ENCODE measurements around the gene PRCP.

Gene PRCP

DNA sequence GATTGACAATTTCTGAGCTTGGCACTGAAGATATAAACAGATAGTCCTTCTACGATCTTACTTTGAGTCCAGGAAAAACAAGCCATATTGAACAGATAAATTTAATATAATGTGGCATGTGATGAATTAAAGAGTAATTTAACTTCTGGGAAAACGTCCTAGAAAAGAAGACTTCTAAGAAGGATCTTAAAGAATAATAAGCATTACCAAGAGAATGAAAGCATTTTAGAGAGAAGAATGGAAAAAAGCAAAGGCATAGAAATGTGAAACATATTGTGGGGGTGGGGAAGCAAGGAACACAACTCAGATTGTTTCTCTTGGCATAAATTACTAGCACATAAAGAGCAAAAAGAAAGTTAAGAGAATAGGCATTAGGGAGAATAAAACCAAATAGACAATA, 6.7 kb upstream of the PRCP start:
- DNase-seq = no peak

DNA sequence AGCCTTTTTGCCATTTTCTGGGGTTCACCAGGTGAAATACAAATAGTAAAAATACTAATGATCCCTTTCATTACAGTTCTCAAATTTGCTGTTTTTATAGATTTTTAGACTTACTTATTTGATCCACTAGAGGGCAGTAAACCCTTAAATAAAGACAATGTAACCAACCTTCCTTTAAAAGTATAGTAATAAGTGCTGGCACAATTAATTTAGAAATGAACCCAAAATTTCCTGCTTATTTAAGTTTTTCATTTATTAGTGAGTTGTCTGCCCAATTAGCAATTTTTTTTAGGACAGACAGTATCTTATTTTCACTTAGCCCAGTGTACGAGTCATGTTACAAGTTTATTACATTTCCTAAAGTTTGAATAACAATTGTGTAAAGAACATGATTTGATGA, 6.0 kb upstream of the PRCP start:
- DNase-seq = peak; percentile 87

DNA sequence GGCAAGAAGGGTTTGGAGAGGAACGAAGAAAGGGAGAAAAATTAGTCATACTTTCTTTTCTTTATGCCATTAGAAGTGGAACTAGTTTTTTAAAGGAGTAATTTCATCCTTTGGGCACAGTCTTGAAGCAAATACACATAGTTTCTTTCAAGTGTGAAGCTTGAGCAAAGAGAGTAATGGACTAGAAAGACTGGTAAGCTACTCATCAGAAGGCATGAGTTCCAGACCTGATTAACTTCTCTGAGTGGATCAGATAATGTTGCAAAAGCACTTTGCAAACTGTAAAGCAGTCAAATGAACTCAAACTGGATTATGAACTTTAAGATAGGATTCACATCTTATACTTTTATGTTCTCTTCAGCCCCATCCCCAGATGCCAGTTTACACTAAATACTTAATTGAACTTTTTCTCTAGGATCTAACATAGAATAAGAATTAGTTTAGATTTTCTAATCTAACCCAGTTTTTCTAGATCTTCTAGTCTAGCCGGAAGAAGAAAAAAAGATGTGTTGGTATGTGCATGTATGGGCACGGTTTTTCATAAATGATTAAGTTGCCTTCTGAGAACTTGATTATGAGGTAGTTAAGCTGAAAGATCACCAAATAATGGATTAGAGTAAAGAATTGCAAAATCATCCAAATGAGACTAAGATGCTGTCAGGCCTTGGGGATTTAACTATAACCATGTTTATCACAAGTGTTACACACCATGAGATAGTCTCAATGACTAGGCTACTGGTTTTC, 3.8 kb upstream of the PRCP start:
- DNase-seq = peak; percentile 52

DNA sequence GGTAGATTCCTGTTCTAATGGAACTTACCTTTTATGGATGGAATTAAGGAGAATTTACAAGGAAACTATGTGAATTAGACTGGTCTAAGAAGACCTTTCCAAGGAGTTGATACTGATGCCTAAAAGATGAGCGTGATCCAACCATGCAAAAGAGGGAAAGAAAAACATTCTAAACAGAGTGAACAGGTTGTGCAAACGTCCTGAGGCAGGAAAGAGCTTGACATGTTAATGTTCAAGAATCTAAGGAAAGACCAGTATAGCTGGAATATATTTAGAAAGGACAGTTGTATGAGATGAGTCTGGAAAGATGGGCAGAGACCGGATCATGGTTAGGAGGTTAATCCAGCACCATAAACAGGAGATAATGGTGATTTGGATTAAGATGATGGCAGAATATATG, 2.6 kb upstream of the PRCP start:
- no peak for DNase-seq

DNA sequence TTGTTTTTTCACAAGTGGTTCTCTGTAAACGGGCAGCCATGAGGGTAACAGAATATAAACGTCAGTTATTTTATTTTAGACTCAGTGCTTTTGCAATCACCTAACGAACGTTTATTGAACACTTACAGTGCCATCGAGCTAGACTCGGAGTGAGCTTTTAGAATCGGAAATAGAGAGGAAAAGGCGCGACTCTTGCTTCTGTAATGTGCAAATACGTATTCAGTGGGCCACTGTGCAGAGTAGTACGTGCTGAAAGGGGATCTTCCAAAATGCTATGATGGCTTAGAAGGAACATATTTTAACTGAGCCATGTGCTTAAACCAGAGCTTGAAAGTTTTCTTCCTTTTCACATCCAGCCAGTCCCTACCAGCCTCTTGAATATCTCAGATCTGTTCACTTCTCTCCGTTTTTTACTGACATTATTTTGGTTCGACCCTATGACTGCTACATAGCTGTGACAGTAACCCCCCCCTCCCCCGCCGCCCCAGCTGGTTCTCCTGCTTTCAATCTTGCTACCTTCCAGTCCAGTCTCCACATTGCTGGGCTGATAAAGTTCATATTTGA, 1.8 kb upstream of the PRCP start:
- DNase-seq = peak; percentile 70

DNA sequence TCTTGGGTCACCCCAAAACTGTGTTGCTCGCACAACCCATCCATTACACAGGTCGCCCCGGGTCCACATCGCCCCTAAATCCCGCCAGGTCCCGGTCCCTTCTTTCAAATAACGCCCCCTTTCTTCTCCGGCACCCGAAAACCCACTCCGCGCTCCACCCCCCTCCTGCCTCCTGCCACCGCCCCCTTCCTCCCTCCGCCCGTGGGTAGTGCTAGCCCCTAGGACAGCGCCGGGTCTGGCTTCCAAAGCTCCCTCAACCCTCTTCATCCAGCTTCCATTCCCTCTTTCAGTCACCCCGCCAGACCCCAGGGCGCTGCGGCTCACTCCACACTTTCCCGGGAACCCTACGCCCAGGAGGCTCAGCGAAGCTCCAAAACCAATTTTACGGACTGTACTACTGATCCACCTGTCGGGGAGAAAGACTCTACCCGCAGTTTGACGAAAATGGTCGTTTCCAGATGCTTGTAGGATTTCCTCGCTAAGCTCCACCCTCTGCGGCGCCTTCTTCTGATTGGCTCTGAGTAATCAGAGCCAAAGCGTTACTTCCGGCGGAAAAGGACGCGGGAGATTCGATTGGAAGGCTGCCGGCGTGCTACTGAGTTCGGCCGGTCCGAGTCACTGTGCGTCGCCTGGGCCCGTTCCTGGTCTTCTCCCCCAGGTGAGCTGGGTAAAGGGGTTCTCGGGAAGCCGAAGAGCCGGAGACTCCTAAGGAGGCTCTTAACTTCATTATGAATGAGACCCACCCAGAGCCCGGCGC, 1.1 kb upstream of the PRCP start, which contains the start of gene DDIAS:
Gene DDIAS, plus strand, starts transcription at position 572 of the 757 bp plus-strand sequence. CDS start 13,003 bp downstream, outside the sequence.
- peak; percentile 100 for DNase-seq

DNA sequence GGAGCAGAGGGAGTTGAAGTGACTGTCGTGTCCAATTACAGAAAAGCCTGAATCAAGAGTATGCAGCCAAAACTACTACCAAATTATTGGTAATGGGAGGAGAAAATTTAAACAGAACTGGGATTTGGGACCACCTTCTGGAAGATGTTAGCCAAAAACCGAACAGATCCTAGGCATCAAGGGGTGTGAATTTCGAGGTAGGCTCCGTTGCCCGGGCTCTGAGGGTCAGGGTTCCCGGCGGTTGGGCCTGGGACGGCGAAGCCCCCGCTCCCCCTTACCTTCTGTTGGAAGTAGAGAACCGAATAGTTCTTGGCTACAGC, 313 bp downstream of the PRCP start:
- no peak for DNase-seq

DNA sequence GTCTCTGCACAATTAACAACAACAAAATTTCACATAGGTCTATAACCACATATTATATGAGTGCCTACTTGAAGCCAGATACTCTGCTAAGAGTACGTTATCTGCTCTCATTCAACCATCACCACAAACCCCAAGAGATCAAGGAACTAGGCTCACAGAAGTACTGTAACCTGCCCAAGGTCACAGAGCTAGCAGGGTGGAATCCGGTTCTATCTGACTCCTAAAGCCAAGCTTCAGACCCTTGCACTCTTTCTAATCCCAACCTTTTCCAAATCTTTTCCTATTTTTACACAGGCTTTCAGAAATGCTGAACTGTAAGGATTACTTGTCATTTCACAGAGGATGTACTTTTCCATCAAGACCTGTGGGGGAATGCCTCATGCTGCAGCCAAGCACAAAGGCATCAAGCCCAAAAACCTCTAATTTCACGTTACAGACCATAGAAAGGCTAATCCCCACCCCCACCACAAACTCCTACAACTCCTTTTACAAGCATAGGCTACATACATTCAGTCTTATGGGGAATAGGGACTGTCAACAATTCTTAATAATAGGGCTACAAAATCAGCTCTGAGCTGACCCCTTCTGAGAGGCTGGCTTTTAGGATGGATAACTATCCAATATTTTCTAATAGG, 927 bp downstream of the PRCP start:
- DNase-seq = peak; percentile 92

DNA sequence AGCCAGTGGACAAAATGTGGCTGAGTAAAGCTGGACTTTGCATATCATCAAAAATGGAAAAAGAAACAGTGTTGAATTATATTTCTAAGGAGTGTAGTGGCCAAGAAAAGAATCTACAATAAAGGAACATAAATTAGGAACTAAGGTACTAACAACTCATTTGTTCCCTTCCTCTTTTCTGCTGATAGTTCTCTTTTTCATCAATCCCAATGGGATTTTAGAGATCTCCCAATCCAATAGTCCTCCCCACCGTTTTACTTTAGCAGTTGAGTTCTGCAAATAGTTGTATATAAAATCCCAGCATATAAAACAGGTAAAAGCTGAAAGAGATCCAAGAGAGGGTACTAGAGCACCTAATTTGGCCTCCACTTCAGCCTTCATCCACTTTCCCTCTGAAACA, 2.0 kb downstream of the PRCP start:
- DNase-seq = peak; percentile 52

DNA sequence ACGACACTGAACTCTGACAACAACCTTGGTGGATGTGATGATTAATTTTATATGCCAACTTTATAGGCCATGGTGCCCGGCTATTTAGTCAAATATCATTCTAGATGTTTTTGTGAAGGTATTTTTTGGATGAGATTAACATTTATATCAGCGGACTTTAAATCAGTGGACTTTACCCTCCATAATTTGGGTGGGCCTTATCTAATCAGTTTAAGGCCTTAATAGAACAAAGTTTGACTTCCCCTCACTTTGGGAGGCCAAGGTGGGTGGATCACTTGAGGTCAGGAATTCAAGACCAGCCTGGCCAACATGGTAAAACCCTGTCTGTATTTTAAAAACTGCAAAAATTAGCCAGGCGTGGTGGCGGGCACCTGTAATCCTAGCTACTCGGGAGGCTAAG, 4.0 kb downstream of the PRCP start:
- no peak for DNase-seq

DNA sequence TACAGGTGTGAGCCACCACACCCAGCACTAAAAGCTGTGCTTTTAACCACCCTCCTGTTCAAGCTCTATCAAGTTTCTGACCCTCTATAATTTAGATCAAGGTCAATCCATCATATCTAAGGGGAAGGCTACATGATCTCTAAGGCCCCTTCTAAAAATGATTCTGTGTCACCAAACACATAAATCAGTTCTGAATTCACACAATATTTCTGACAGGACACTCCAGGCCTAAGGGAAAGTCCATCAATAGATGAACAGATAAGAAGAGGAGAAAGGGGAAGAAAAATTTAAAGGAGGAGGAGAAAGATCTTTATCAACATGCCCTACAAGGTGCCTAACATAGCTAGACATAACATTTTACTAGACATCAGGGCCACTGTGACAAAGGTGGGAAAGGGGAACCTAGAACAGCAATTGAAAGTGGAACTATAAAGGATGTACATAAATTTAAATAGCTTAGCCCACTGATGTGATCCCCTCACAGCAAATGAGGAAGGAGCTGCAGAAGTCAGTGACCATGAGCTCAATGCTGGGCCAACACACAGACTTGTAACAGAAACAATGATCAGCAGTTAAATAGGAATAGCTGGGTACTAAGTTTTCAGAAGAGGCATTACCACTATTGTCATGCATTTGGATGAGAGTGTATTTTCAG, 4.7 kb downstream of the PRCP start:
- DNase-seq = peak; percentile 78

DNA sequence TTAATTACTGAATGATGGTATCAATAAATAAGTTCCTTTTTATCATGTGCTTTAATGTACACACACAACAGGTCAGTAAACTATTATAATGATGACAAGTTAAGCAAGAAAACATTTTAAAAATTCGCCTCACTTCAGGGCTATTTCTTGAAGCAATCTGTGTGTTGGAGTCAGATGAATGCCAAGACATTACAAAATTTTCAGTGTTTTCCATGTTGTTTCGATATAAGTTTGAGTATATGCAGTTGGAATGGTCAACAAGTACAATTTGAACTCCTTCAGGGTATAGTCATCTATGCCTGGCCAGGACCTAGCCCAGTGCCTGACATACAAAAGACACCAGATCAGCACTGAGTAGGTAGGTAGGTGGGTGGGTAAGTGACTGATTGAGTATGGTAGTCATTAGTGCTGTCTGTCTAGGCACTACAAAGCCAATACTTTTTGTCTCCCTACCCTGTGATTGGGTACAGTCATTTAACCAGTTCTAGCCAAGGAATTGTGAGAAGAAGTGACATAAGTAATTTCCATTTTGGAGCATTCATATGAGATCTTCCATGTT, 7.5 kb downstream of the PRCP start:
- DNase-seq = no peak

DNA sequence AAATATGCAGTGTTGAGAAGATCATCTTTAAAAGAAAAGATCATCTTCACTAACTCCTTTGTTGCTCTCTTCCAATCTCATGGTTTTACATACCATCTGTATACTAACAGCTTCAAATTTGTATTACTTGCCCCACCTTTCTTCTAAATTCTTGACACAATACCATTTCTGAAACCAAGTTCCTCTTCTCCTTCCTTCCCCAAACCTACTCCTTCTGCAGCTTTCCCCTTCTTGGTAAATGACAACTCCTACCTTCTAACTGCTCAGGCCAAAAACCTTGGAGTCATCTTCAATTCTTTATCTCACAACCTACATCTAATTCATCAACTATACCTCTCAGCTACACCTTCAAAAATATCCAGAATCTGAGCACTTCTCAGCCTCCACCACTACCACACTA, 9.3 kb downstream of the PRCP start:
- DNase-seq = peak; percentile 48

DNA sequence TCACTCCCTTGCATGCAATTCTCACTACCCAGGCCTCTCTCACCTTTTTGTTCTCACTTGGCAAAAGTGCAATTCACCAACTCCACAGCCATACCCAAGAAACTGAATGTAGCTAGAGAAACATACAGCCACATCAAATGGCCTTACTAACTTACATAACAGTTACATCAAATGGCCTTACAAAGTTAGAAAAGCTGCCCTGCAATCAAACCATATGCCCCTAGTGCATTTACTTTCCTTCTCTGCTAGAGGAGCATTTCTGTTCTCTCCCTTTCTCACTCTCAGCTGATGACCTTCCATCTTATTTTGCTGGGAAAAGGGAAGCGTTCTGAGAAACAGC, 10.3 kb downstream of the PRCP start:
- DNase-seq = no peak

DNA sequence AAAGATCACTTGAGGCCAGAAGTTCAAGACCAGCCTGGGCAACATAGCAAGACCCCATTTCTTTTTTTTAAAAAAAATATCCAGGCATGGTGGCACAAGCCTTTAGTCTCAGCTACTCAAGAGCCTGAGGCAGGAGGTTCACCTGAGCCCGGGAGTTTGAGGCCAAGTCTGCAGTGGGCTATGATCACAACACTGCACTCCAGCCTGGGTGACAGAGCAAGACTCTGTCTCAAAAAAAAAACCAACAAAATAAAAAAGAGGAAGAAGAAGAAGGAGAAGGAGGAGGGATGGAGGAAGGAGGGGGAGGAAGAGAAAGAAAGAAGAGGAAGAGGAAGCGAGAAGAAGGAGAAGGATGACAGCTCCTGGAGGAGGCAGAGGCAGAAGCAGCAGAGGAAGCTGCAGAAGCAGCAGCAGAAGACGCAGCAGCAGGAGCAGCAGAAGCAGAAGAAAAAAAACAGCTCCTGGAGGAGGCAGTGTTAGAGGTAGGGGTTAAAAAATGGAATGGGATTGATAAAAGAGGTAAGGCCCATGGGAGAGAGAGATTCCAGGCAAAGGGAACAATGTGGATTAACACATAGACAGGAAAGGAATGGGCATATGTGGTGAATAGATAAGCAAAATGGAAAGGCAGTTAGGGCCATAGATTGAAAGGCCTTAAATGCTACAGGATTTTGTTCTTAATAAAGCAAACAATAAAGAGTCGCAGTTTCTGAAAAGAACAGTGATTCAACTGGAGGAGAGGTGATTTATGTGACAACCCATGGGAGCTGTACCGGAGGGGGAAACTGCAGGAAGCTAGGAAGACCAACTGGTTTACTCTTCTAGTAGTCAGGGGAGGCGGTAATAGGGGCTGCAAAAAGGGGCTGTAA, 10.9 kb downstream of the PRCP start:
- DNase-seq = peak; percentile 85

DNA sequence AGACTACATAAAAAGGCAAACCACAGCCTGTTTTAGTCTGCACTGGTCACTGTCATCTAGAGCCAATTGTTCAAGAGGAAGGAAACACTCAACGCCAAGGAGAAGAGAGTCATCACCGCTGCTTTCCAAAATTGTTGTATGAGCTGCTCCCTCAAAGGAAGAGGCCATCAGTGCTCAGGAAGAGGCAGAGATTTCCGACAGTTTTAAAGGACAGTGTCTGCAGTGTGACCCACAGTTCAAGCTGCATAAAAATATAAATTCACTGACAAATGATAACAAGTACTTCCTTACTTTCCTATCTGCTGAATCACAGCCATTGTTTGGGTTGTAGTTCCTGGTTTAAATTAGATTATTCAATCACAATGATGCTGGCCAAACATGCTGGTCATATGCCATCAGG, 16.4 kb downstream of the PRCP start:
- no peak for DNase-seq

DNA sequence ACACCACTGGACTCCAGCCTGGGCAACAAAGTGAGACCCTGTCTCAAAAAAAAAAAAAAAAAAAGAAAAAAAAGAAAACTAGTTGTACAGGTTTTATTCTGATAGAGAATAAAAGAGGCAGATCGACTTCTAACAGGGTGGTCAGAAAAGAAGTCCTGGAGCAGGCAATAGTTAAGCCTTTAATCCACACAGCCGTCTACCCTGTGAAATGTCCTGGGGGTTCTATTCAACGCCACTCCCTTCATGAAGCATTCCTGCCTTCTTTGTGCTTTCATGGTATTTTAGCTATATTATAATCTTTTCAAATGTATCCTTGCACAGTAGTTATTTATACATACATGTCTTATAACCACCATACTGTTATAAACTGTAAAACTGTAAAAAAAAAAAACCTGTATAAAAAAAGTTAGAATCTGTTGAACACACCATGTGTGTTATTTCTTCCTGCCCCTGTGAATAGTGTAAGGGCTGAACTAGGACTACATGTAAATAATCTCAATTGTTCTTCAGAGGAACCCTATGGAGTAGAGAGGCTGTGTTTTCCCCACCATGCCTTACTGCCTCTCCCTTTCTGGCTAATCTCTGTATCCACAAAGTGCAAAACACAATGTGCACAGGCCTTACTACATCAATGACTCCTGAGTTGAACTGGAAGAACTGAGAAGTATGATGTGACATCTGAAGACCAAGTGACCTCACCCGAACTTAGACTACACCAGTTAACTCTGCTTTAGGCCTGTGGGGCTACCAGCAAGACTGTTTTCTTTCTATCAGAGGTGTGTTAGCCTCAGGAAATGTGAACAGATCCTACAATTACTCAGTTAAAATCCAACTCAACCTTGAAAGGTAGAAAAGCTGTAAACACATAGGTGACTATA, 25.3 kb downstream of the PRCP start:
- DNase-seq = no peak

DNA sequence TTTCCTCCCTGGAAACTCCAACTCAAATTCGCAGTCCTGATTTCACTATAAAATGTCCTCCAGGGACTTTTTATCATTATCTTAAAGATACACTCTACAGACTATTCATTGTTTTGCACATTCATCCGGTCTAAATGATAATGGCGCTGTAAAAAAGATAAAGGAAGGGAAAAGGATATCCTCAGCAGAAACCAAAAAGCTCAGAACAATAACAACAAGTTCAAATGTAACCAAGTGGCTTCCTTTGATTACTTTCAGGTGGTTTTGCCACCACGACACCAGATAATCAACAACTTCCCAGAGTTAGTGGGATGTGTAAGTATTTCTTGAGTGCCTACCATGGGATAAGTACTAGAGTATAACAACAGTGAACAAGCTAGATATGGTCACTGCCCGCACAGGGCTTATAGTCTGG, 26.3 kb downstream of the PRCP start:
- peak; percentile 63 for DNase-seq

DNA sequence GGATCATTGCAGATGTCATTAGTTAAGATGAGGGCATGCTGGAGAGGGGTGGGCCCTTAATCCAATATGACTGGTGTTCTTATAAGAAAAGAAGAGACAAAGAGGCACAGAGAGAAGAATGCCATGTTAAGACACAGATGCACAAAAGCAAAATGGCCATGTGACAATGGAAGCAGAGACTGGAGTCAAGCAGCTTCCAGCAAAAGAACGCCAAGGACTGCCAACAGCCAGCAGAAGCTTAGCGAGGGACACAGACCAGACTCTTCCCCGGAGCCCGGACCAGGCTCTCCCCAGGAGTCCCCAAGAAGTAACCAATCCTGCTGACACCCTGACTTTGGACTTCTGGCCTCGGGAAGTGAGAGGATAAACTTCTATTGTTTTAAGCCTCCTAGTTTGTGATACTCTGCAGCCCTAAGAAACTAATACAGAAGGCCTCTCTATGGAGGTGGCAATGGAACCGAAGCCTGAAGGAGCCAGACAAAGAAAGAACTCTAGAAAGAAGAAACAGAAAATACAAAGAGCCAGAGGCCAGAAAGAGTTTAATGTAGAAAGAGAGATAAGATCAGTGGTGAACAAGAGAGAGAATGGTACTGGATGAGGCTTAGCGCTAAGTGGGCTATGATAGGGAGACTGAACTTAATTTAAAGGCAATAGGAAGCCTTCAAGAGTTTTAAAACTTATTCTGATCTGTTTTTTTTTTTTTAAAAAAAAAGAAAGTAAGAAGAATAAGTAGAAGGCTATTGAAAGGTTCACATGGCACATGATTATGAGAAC, 27.7 kb downstream of the PRCP start:
- peak; percentile 60 for DNase-seq

DNA sequence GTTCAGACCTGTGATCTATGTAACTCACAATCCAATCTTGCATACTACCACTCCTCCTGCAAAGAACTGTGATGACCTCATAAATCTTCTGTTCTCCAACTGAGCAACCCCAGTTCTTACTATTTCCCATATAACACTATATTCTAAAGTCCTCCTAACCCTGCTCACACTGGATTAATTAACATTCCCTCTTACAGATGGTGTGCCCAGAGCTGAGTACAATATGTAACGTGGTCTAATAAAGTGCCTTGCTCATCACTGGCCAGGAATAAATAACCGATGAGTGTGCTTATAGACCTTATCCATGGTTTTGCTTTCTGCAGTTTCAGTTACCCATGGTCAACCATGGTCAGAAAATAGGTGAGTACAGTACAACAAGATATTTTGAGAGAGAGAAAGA, 28.6 kb downstream of the PRCP start:
- DNase-seq = no peak
